Osteocyte (in vitro differentiated cells): ENCODE results near the gene DLGAP4. TPM values are rescaled to one million over a fixed set of nuclear protein-coding genes. Genes with fewer than 3 reads are reported as not detected.

ENCODE experiments used
- DNase-seq: peaks from one replicate; pipeline ENCODE4 v3.0.0; 2021; ENCODE audit warnings: mixed read lengths; ENCODE audit not compliant: unreplicated experiment; ENCODE audit errors: extremely low spot score
- H3K27ac Mint-ChIP-seq: one replicate; pipeline ENCODE4 v1.8.0; 2021; ENCODE audit warnings: mild to moderate bottlenecking, mixed read lengths; ENCODE audit not compliant: unreplicated experiment
- H3K27me3 Mint-ChIP-seq: one replicate; pipeline ENCODE4 v1.8.0; 2021; ENCODE audit warnings: mixed read lengths; ENCODE audit not compliant: unreplicated experiment
- H3K36me3 Mint-ChIP-seq: one replicate; pipeline ENCODE4 v1.8.0; 2021; ENCODE audit warnings: mixed read lengths; ENCODE audit not compliant: unreplicated experiment
- H3K4me1 Mint-ChIP-seq: one replicate; pipeline ENCODE4 v1.8.0; 2021; ENCODE audit warnings: mixed read lengths; ENCODE audit not compliant: unreplicated experiment
- H3K4me3 Mint-ChIP-seq: one replicate; pipeline ENCODE4 v1.8.0; 2021; ENCODE audit warnings: mild to moderate bottlenecking, moderate library complexity, mixed read lengths; ENCODE audit not compliant: unreplicated experiment
- H3K9me3 Mint-ChIP-seq: one replicate; pipeline ENCODE4 v1.8.0; 2021; ENCODE audit warnings: mixed read lengths; ENCODE audit not compliant: unreplicated experiment
- total RNA-seq: library from RNA; stranded (reverse); gene quantifications from 2 replicates; pipeline ENCODE4 v1.2.1, GENCODE V29; 2021
- TF ChIP-seq, protein P1 (sequence below): fragments of 200-600 bp; sonication (generic); IDR thresholded peaks from 2 replicates; pipeline ENCODE4 v1.5.0; 2021; ENCODE audit warnings: antibody characterized with exemption, mild to moderate bottlenecking, moderate library complexity

The DLGAP4 gene
- total RNA-seq, 1 donor from 2014 or later, result 134 TPM

DNA sequence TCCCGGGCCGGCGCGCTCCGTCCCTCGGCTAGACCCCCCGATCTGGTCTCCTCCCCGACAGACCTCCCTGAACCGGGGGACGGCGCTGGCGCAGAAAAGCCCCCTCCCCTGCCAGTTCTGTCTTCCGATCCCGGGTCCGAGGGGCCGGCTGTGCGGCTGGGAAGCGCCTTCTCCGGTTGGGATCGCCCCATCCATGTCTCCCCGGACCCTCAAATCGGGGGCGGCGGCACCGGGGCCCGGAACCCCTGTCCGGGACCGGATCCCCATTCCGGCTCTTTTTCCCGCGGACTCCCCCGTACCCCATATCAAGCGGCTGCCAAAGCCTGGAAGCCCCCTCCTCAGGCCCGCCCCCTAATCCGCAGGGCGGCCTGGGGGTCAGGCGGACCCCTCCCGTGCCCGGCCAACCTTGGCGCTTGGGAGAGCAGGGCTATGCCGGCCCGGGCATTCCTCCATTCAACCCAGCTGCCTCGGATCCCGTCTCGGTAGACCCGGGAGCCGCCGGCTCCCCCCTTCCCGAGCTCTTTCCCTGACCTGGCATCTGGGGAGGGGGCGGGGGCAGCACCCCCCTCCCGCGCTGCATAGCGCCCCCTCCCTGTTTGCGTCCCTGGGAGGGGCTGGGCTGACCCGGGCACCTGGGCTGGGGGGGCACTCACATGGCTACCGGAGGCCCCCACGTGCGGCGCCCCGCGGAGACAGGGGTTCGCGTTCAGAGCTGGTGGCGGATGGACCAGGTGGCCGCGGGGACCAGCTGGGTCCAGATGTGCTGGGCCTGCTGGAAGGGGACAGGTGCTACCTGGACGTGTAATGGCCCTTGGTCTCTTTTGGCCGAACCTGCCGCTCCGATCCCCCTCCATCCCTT is 643 bp downstream of the DLGAP4 start:
- Mint-ChIP-seq H3K4me1 (peaks cover 7% of the 10 kb centered on the region), H3K36me3 (no peaks in the 10 kb centered on the region), H3K27me3 (peaks cover 80% of the 10 kb centered on the region), H3K4me3 (peak overlapping the region; percentile 43), H3K9me3 (no peaks in the 10 kb centered on the region), H3K27ac (no peak overlapping the region)
- TF ChIP-seq, protein P1, sequence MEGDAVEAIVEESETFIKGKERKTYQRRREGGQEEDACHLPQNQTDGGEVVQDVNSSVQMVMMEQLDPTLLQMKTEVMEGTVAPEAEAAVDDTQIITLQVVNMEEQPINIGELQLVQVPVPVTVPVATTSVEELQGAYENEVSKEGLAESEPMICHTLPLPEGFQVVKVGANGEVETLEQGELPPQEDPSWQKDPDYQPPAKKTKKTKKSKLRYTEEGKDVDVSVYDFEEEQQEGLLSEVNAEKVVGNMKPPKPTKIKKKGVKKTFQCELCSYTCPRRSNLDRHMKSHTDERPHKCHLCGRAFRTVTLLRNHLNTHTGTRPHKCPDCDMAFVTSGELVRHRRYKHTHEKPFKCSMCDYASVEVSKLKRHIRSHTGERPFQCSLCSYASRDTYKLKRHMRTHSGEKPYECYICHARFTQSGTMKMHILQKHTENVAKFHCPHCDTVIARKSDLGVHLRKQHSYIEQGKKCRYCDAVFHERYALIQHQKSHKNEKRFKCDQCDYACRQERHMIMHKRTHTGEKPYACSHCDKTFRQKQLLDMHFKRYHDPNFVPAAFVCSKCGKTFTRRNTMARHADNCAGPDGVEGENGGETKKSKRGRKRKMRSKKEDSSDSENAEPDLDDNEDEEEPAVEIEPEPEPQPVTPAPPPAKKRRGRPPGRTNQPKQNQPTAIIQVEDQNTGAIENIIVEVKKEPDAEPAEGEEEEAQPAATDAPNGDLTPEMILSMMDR, result no peak
- peak; percentile 83 for DNase-seq

DNA sequence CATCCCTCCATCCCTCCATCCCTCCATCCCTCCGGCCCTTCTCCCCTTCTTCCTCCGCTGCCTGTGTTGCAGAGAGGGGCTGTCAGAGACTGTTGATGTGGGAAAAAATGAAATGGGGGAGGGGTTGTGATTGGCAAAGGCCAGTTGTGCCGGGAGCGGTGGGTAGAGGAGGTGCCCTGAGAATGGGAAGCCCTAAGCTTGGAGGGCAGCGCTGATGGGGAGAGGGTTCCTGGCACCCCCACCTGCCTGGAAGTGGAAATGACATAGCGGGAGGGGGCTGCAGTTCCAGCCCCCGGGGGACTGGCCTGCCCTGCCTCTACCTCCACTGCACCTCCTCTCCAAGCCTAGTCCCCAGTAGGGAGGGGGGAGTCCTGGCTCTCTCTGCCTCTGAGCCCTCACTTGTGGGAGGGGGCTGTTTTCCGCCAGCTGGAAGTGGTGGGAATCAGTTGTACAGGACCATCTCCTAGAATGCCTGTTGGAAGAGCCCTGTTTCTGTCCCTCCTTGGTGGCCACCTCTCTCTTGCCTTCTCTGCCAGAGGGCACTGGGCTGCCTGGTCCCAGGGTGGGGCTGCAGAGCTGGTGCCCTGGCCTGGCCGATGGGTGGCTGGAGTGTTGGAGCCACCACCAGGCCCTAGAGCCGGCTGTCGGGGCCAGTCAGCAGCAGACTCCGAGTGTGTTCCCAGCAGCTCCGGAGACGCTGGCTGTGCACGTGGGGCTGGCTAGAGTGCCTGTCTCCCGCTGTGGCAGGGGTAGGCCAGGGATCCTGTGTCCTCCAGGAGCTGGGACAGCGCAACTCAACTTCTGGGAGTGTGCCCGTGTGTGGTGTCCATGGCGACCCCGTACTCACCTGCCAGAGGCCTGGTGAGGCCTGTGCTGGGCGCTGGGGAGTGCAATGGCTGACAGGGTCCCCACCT is 1.5 kb downstream of the DLGAP4 start:
- no peak overlapping the region for H3K4me3 Mint-ChIP-seq
- peak; percentile 84 for DNase-seq
- H3K9me3 Mint-ChIP-seq, result no peaks in the 10 kb centered on the region
- H3K4me1 Mint-ChIP-seq, result peaks cover 7% of the 10 kb centered on the region
- H3K36me3 Mint-ChIP-seq, result no peaks in the 10 kb centered on the region
- no peak overlapping the region for H3K27ac Mint-ChIP-seq
- peaks cover 77% of the 10 kb centered on the region for H3K27me3 Mint-ChIP-seq
- TF ChIP-seq, protein P1, result no peak

DNA sequence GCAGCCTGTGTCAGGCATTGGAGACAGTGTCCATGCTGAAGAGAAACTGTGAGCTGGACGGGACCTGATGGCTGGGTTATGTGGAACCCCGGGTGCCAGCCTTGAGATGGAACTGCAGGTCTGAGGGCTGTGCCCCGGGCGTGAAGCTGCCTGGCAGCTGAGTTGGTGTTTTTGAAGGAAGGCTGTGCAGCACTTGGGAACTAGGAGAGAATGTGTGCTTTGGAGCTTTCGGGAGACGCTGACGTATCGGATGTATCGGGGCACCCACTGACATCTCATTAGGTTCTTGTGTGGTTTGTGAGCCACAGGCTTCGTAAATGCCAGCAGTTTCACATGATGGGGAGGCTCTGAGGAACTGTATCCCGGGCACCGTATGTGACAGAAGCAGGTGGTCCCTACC is 2.2 kb downstream of the DLGAP4 start:
- Mint-ChIP-seq H3K36me3 (no peaks in the 10 kb centered on the region), H3K27me3 (peaks cover 70% of the 10 kb centered on the region), H3K4me3 (no peak overlapping the region), H3K27ac (no peak overlapping the region), H3K9me3 (no peaks in the 10 kb centered on the region), H3K4me1 (peaks cover 7% of the 10 kb centered on the region)
- TF ChIP-seq, protein P1, result no peak
- no peak for DNase-seq

DNA sequence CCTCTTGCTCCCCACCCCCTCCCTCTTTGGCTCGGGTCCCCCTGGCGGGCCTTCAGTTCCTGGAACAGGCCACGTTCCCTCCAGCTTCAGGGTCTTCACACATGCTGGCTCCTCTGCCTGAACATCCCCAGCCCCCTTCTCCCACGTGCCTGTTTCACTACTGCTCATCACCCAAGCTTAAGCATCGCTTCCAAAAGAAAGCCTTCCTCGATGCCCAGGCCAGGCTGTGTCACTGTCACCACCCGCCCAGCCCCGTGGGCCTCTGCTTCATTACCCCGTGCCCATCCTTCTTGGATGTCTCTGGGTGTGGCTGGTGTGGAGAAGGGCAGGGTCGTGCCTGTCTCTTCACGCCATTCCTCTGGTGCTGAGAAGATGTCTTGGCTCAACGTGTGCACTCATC is 2.8 kb downstream of the DLGAP4 start:
- Mint-ChIP-seq H3K27ac (no peak overlapping the region), H3K4me3 (no peak overlapping the region), H3K36me3 (no peaks in the 10 kb centered on the region), H3K4me1 (peaks cover 7% of the 10 kb centered on the region), H3K9me3 (no peaks in the 10 kb centered on the region), H3K27me3 (peaks cover 64% of the 10 kb centered on the region)
- DNase-seq, result peak; percentile 64
- TF ChIP-seq, protein P1, result no peak

DNA sequence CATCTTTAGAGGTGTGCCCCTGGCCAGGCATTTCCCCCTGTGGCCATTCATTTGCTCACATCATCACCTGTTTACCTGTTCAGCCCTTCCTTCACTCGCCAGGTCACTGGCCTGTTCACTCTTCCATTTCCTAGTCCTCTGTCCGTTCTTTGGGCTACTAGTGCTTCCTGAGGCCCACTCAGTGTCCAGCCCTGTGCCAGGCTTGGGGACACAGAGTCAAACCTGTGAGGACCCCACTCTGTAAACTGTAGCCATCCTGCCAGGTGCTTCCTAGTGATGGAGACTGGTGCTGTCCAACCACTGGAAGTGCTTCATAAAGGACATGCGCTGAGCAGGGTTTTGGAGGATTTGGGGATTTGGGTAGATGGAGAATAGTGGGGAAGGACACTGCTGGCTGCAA is 3.5 kb downstream of the DLGAP4 start:
- H3K27me3 Mint-ChIP-seq, result peaks cover 59% of the 10 kb centered on the region
- no peaks in the 10 kb centered on the region for H3K9me3 Mint-ChIP-seq
- no peak for DNase-seq
- H3K27ac Mint-ChIP-seq, result no peak overlapping the region
- H3K4me3 Mint-ChIP-seq, result no peak overlapping the region
- TF ChIP-seq, protein P1, result no peak
- no peaks in the 10 kb centered on the region for H3K36me3 Mint-ChIP-seq
- H3K4me1 Mint-ChIP-seq, result peaks cover 7% of the 10 kb centered on the region
